ENCODE data around the gene CALHM2.
A peak's percentile ranks its signal among the peaks of the same experiment; 100 is the strongest.

Gene CALHM2

DNA sequence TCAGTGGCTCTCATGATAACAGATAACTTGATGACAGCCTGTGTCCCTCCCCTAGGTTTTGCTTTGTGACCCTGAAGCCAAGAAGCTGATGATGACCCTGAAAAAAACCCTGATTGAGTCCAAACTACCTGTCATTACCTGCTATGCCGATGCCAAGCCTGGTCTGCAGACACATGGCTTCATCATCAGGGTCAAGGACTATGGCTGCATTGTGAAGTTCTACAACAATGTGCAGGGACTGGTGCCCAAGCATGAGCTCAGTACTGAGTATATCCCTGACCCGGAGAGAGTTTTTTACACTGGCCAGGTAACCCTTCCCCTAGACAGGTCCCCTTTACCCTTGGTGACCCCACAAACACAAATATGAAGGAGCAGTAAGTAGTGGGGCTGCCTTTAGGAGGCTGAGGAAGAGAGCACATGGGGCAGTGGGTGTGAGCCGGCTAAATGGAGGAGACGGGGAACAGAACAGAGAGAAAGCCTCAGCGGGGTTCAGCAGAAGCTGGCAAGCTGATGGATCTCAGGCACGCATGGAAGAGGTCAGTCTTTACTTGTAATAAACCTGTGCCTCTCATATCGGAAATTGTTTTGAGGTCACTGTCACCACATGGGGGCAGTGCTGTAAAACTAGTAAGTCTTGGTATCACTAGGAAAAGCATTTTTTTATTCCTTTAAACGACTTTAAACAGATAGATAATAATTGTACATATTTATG is 35.6 kb downstream of the CALHM2 start:
- no peaks in the 10 kb centered on the region for H3K4me1 ChIP-seq (ENCODE audit: control insufficient read depth, insufficient read depth, low read length)
- no peak overlapping the region for H3K4me3 ChIP-seq (ENCODE audit: low read length in 2 of 2)
- no peak overlapping the region for H3K9ac ChIP-seq (ENCODE audit: low read length in 2 of 2)
- H3K27me3 ChIP-seq (ENCODE audit: control insufficient read depth in 1 of 2, insufficient read depth in 2 of 2, low read length in 2 of 2), result no peaks in the 10 kb centered on the region
- peaks cover 79 to 83% of the 10 kb centered on the region in 2 donors for H3K36me3 ChIP-seq (ENCODE audit: control insufficient read depth in 2 of 2, insufficient read depth in 2 of 2, low read length in 2 of 2)
- H3K27ac ChIP-seq (ENCODE audit: low read length), result no peak overlapping the region
- H3K9me3 ChIP-seq (ENCODE audit: control insufficient read depth in 2 of 2, low read length in 2 of 2), result no peaks in the 10 kb centered on the region

DNA sequence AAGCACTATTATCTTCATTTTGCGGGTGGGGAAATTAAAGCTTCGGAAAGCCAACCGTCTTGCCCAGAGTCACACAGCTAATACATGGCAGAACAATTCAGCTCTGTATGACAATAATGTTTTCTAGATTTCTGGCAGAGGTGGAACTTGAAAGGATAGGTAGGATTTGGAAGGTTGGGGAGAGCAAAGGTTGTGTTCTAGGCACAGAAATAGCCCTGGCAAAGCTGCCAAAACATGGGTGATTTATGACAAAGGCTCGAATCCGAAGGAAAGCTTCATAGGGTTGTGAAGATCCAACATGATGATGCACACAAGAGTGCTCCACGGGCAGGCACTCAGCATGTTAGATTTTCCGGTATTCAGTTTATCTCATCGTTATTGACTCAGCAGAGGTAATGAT is 36.6 kb downstream of the CALHM2 start:
- Histone ChIP-seq H3K27ac (ENCODE audit: low read length) (no peak overlapping the region), H3K27me3 (ENCODE audit: control insufficient read depth in 1 of 2, insufficient read depth in 2 of 2, low read length in 2 of 2) (no peaks in the 10 kb centered on the region), H3K9ac (ENCODE audit: low read length in 2 of 2) (no peak overlapping the region), H3K9me3 (ENCODE audit: control insufficient read depth in 2 of 2, low read length in 2 of 2) (no peaks in the 10 kb centered on the region), H3K4me1 (ENCODE audit: control insufficient read depth, insufficient read depth, low read length) (no peaks in the 10 kb centered on the region), H3K36me3 (ENCODE audit: control insufficient read depth in 2 of 2, insufficient read depth in 2 of 2, low read length in 2 of 2) (peaks cover 78 to 79% of the 10 kb centered on the region in 2 donors), H3K4me3 (ENCODE audit: low read length in 2 of 2) (no peak overlapping the region)

DNA sequence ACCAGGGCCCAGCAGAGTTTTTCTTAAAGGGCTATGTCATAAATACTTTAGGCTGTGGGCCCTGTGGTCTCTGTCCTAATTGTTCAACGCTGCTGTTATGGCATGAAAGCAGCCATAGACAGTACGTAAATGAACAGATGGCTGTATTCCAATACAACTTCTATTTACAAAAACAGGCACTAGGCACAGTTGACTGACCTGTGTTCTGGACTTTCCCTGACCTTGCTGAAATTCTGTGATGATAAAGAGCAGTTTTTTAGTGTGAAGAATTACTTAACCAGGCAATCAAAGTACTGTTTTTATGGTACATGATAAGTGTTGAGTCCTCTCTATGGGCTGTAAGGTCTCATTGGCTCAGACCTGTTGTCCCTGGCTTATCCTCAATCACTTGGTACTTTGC is 38.6 kb downstream of the CALHM2 start:
- no peak overlapping the region for H3K9ac ChIP-seq (ENCODE audit: low read length in 2 of 2)
- no peaks in the 10 kb centered on the region for H3K9me3 ChIP-seq (ENCODE audit: control insufficient read depth in 2 of 2, low read length in 2 of 2)
- peaks cover 68 to 69% of the 10 kb centered on the region in 2 donors for H3K36me3 ChIP-seq (ENCODE audit: control insufficient read depth in 2 of 2, insufficient read depth in 2 of 2, low read length in 2 of 2)
- no peaks in the 10 kb centered on the region for H3K27me3 ChIP-seq (ENCODE audit: control insufficient read depth in 1 of 2, insufficient read depth in 2 of 2, low read length in 2 of 2)
- no peaks in the 10 kb centered on the region for H3K4me1 ChIP-seq (ENCODE audit: control insufficient read depth, insufficient read depth, low read length)
- H3K27ac ChIP-seq (ENCODE audit: low read length), result no peak overlapping the region
- H3K4me3 ChIP-seq (ENCODE audit: low read length in 2 of 2), result no peak overlapping the region

DNA sequence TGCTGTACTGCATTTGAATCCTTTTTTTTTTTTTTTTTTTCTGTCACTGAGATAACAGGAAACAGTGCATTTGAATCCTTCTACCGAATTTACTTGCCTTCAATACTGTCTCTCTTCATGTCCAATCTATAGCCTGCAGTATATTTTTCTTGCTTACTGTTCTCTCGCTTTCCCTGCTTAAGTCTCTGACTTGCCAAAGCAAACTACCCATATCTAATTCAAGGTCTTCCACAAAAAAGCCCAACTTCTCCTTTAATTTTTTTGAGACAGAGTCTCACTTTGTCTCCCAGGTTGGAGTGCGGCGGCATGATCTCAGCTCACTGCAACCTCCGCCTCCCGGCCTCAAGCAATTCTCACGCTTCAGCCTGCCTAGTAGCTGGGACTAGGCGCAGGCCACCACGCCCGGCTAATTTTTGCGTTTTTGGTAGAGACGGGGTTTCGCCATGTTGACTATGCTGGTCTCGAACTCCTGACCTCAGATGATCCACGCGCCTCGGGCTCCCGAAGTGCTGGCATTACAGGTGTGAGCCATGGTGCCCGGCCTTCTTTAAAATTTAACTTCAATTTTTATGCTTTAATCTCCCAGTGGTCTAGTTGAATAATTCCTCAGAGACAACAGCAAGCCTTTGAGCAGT is 54.9 kb downstream of the CALHM2 start:
- H3K4me1 ChIP-seq (ENCODE audit: control insufficient read depth, insufficient read depth, low read length), result peaks cover 20% of the 10 kb centered on the region
- no peaks in the 10 kb centered on the region for H3K9me3 ChIP-seq (ENCODE audit: control insufficient read depth in 2 of 2, low read length in 2 of 2)
- H3K27ac ChIP-seq (ENCODE audit: low read length), result no peak overlapping the region
- no peaks in the 10 kb centered on the region for H3K27me3 ChIP-seq (ENCODE audit: control insufficient read depth in 1 of 2, insufficient read depth in 2 of 2, low read length in 2 of 2)
- H3K9ac ChIP-seq (ENCODE audit: low read length in 2 of 2), result peak overlapping the region; percentile 81 to 90
- peak overlapping the region; percentile 84 to 97 for H3K4me3 ChIP-seq (ENCODE audit: low read length in 2 of 2)
- peaks cover 21 to 23% of the 10 kb centered on the region in 2 donors for H3K36me3 ChIP-seq (ENCODE audit: control insufficient read depth in 2 of 2, insufficient read depth in 2 of 2, low read length in 2 of 2)

DNA sequence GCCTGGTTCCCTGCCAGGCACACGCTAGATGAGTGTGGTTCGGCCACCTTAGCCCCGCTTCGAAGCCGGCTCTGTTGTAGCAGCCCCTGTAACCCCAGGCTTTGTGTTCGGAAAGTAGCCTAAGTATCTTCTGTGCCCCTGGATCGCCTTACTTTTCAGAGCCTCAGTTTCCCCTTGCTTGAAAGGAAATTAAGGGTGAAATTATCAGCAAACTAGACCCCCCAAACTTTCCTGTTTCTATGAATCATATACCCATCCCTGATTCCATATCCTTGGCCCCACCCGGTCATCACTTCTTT is 55.4 kb downstream of the CALHM2 start:
- H3K9ac ChIP-seq (ENCODE audit: low read length in 2 of 2), result peak overlapping the region; percentile 81 to 90
- no peaks in the 10 kb centered on the region for H3K9me3 ChIP-seq (ENCODE audit: control insufficient read depth in 2 of 2, low read length in 2 of 2)
- no peaks in the 10 kb centered on the region for H3K27me3 ChIP-seq (ENCODE audit: control insufficient read depth in 1 of 2, insufficient read depth in 2 of 2, low read length in 2 of 2)
- H3K36me3 ChIP-seq (ENCODE audit: control insufficient read depth in 2 of 2, insufficient read depth in 2 of 2, low read length in 2 of 2), result peaks cover 21 to 23% of the 10 kb centered on the region in 2 donors
- peak overlapping the region; percentile 89 for H3K27ac ChIP-seq (ENCODE audit: low read length)
- peak overlapping the region; percentile 84 to 97 for H3K4me3 ChIP-seq (ENCODE audit: low read length in 2 of 2)
- H3K4me1 ChIP-seq (ENCODE audit: control insufficient read depth, insufficient read depth, low read length), result peaks cover 20% of the 10 kb centered on the region

All from stomach smooth muscle (tissue), 2 donors.